ENCODE results near the gene PMFBP1.

The PMFBP1 gene

DNA sequence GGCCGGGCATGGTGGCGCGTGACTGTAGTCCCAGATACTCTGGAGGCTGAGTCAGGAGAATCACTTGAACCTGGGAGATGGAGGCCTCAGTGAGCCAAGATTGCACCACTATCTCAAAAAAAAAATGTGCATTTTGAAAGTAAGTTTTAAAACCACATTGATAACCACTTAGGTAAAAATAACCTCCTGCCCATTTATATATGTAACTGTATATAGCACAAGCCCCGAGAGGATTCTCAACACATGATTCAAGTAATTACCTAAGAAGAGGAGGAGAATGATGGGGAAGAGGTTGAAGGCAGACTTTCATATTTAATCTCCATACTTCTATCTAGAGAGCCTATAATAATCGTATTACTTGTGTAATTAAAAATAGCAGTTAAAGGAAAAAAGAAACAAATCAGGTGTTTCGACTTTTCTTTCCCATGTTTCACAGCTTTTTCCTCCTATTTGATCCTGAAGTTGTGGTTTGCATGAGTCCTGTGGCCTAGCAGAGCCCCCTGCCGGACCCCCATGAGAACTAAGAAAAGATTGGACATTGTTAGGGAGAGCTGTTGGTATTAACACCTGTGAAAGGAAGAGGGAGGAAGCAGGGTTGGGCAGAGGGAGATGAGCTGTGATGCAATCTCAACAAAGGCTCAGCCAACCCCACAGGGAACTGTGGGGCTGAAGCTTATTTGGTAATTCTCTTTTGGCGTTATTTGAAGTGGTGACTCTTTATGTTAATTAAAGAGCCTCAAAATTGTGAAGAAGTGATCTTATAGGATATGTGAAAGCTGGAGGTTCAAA lies 22.1 kb downstream of the PMFBP1 start:
- ChIA-PET POLR2A (no interaction called here), CTCF (interaction anchor here (1.0 to 1.9 kb wide), 3 partner anchors 10 to 317 kb away, joined by 3 to 5 read pairs (median 3); no protein-coding TSS in a partner anchor)
- TF ChIP-seq, protein P1, sequence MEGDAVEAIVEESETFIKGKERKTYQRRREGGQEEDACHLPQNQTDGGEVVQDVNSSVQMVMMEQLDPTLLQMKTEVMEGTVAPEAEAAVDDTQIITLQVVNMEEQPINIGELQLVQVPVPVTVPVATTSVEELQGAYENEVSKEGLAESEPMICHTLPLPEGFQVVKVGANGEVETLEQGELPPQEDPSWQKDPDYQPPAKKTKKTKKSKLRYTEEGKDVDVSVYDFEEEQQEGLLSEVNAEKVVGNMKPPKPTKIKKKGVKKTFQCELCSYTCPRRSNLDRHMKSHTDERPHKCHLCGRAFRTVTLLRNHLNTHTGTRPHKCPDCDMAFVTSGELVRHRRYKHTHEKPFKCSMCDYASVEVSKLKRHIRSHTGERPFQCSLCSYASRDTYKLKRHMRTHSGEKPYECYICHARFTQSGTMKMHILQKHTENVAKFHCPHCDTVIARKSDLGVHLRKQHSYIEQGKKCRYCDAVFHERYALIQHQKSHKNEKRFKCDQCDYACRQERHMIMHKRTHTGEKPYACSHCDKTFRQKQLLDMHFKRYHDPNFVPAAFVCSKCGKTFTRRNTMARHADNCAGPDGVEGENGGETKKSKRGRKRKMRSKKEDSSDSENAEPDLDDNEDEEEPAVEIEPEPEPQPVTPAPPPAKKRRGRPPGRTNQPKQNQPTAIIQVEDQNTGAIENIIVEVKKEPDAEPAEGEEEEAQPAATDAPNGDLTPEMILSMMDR (IDR thresholded peaks at IDR 0.05; ENCODE audit: control extremely low read depth, extremely low read depth, low read depth, missing control alignments), result no peak
- DNase-seq (ENCODE audit: extremely low spot score), result no peak

DNA sequence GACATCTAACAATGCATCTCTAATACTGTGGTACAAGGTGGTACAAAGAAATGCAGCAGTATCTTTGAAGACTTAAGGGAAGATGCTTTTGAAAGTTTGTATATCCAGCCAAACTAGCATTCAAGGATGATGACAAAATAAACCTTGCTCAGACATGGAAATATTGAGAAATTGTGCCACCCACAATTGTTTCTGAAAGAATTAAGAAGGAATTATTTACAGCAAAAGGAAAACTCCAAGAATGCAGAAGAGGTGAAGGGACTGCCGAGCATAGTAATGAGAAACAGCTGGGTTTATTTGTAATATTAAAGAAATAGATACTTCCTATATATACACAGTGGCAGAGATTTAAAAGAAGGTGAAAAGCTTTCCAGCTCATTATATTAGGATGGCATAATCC lies 29.5 kb downstream of the PMFBP1 start:
- DNase-seq (ENCODE audit: extremely low spot score), result no peak
- TF ChIP-seq, protein P1 (IDR thresholded peaks at IDR 0.05; ENCODE audit: control extremely low read depth, extremely low read depth, low read depth, missing control alignments), result no peak
- CTCF ChIA-PET, result interaction anchor here (1.1 to 1.4 kb wide), 3 partner anchors 11 to 18 kb away, joined by 3 to 5 read pairs (median 3); no protein-coding TSS in a partner anchor
- POLR2A ChIA-PET, result no interaction called here

DNA sequence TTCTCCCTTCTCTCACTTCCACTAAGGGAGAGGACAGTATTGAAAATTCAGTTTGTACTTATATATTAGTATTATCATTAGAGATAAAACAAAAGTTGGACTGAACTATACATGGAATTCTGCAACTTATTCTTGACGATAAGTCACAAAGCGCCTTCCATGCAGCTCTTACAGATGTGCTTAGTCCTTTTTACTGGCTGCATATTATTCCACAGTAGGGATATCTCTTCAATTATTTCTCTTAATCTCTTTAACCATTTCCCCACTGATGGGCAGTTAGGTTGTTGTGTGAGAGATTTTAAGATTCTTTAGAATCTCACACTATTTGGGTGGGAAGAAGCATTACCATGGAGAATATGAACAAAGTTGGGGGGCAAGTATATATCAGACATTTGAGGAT lies 32.0 kb downstream of the PMFBP1 start:
- TF ChIP-seq, protein P1 (IDR thresholded peaks at IDR 0.05; ENCODE audit: control extremely low read depth, extremely low read depth, low read depth, missing control alignments), result no peak
- DNase-seq (ENCODE audit: extremely low spot score), result no peak
- ChIA-PET POLR2A (no interaction called here), CTCF (interaction anchor here (1.2 kb wide), 1 partner anchor 16 kb away, joined by 5 read pairs; no protein-coding TSS in a partner anchor)

DNA sequence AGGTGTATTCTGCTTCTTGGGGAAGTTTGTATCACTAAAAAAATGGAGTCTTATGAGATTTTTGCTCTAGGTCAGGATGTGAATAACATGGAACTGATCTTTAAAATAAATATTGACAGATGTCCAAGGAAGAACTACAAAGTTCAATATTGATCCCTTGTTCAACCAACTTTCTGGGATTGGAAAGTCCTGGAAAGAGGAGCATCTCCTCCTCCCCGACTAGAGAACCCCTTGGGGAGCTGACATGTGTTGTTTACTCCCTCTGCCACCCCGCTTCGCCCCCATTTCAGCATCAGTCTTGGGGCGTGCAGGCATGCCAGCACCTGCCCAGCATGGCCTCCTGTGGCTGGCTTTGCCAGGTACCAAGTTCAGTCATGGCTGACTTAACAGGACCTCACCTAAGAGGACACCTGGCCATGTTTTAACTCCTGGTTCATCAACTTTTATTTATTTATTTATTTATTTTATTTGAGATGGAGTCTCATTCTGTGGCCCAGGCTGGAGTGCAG lies 33.8 kb downstream of the PMFBP1 start:
- POLR2A ChIA-PET, result no interaction called here
- no peak for DNase-seq (ENCODE audit: extremely low spot score)
- CTCF ChIA-PET, result interaction anchor here (1.3 kb wide), 1 partner anchor 10 kb away, joined by 3 read pairs; no protein-coding TSS in a partner anchor

DNA sequence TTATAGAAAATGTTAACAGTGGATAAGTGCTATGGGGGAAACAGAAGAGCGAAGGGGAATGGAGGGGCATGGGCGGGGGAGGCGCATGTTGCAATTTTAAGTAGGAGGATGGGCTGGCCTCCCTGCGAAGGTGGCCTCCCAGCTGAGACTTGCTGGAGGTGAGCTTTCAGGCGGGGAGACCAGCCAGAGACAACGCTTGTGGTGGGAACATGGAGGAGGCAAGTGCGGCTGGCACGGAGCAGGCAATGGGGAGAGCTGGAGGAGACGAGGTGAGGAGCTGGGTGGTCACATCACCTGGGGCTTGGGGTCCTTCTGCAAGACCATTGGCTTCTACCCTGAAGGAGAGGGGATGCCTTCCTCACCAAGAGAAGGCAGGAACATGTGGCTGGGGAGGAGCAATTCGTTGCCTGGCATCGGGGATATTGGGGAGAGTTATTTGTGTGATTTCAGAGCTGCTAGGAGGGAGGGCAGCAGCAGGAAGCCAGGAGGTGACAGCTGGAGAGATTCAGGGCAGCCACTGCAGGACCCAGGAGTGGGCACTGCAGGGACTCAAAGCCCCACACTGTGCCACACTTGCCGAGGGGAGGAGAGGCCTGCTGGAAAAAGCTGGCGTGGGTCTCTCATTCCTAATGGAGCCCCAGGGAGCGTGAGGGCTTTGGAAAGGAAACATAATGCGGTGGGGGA lies 34.4 kb downstream of the PMFBP1 start:
- POLR2A ChIA-PET, result no interaction called here
- CTCF ChIA-PET, result no interaction called here
- no peak for DNase-seq (ENCODE audit: extremely low spot score)
- TF ChIP-seq, protein P1 (IDR thresholded peaks at IDR 0.05; ENCODE audit: control extremely low read depth, extremely low read depth, low read depth, missing control alignments), result no peak

More for the DNA sequence above, 33.8 kb downstream of the PMFBP1 start:
- TF ChIP-seq, protein P1 (IDR thresholded peaks at IDR 0.05; ENCODE audit: control extremely low read depth, extremely low read depth, low read depth, missing control alignments), result no peak

DNA sequence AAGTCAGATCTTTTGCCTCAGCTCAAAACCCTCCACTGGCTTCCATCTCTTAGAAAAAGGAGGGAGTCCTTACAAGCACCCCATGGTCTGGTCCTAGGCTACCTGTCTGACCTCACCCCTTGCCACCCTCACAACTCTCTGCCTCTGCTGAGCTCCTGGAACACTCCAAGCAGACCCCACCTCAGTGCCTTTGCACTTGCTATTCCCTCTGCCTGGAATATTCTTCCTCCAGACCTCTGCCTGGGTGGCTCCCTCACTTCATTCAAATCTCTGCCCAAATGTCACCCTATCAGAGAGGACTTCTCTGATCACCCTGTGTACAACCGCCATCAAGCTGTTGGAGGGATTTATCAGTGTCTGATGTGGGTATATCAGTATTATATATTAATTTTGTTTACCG lies 37.4 kb downstream of the PMFBP1 start:
- TF ChIP-seq, protein P1 (IDR thresholded peaks at IDR 0.05; ENCODE audit: control extremely low read depth, extremely low read depth, low read depth, missing control alignments), result no peak

More for the DNA sequence above, 37.4 kb downstream of the PMFBP1 start:
- POLR2A ChIA-PET, result no interaction called here
- CTCF ChIA-PET, result interaction anchor here (0.9 kb wide), 1 partner anchor 10 kb away, joined by 5 read pairs; no protein-coding TSS in a partner anchor
- DNase-seq (ENCODE audit: extremely low spot score), result no peak

Measured in GM10248 (cell line).